ENCODE results near the gene NOS1.

DNA sequence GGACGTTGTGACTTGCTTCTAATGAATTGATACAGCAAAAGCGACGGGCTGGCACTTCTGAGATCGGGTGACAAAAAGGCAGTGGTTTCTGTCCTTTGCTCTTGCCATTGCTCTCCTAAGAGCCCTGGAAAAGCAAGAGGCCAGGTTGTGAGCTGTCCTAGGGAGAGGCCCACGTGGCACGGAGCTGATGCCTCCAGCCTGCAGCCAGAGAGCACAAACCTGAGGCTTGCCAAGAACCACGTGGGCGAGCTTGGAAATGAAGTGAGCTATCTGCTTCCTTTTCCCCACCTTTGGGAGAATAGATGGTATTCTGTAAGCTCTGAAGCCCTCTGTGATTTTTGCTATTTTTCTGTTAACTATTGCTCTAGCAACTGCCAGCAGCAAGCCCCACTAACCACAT is 26.4 kb upstream of the NOS1 start:
- TF ChIP-seq, protein P1, sequence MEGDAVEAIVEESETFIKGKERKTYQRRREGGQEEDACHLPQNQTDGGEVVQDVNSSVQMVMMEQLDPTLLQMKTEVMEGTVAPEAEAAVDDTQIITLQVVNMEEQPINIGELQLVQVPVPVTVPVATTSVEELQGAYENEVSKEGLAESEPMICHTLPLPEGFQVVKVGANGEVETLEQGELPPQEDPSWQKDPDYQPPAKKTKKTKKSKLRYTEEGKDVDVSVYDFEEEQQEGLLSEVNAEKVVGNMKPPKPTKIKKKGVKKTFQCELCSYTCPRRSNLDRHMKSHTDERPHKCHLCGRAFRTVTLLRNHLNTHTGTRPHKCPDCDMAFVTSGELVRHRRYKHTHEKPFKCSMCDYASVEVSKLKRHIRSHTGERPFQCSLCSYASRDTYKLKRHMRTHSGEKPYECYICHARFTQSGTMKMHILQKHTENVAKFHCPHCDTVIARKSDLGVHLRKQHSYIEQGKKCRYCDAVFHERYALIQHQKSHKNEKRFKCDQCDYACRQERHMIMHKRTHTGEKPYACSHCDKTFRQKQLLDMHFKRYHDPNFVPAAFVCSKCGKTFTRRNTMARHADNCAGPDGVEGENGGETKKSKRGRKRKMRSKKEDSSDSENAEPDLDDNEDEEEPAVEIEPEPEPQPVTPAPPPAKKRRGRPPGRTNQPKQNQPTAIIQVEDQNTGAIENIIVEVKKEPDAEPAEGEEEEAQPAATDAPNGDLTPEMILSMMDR (IDR thresholded peaks at IDR 0.05) = no peak
- no peak for TF ChIP-seq ZFX (IDR thresholded peaks at IDR 0.05; ENCODE audit: borderline replicate concordance)

Data from 22Rv1 (cell line).